H1 (cell line): ENCODE data around the gene TMPRSS13.

Experiments used
- CTCF ChIP-seq, 3 experiments: IDR thresholded peaks; 1 replicate in 2 of 3; 2 replicates in 1 of 3; pipeline versions ENCODE4 v1.5.1 to v1.6.1; 2011; ENCODE audit warnings: low read length in 3 of 3, mild to moderate bottlenecking in 3 of 3, inconsistent platforms in 2 of 3, low read depth in 1 of 3, moderate library complexity in 1 of 3; ENCODE audit not compliant: insufficient read depth in 1 of 3; ENCODE audit errors: control extremely low read depth in 1 of 3
- EP300 ChIP-seq, 2 experiments: IDR thresholded peaks; 1 replicate in 1 of 2; 2 replicates in 1 of 2; pipeline ENCODE4 v1.6.1; 2011 to 2012; ENCODE audit warnings: low read depth in 2 of 2, low read length in 2 of 2, mild to moderate bottlenecking in 2 of 2, borderline replicate concordance in 1 of 2, inconsistent platforms in 1 of 2, moderate library complexity in 1 of 2
- FOSL1 ChIP-seq: IDR thresholded peaks from 2 replicates; pipeline ENCODE4 v1.6.1; 2011; ENCODE audit warnings: mild to moderate bottlenecking, low read depth, low read length, moderate library complexity; ENCODE audit not compliant: insufficient read depth
- GABPA ChIP-seq: IDR thresholded peaks from 2 replicates; pipeline ENCODE4 v1.6.1; 2011; ENCODE audit warnings: mild to moderate bottlenecking, low read length, moderate library complexity, borderline replicate concordance; ENCODE audit not compliant: insufficient read depth
- JUND ChIP-seq: IDR thresholded peaks from 2 replicates; pipeline ENCODE4 v1.6.1; 2011; ENCODE audit warnings: mild to moderate bottlenecking, improper control_type of control experiment, low read length
- POLR2A ChIP-seq, 2 experiments: IDR thresholded peaks; 1 replicate in 1 of 2; 2 replicates in 1 of 2; pipeline ENCODE4 v1.6.1; 2011; ENCODE audit warnings: low read depth in 2 of 2, low read length in 2 of 2, mild to moderate bottlenecking in 2 of 2; ENCODE audit errors: control extremely low read depth in 1 of 2
- POLR2AphosphoS5 ChIP-seq: IDR thresholded peaks from 2 replicates; pipeline ENCODE4 v1.6.1; 2011; ENCODE audit warnings: low read depth, low read length
- RAD21 ChIP-seq, 2 experiments: IDR thresholded peaks in 1 of 2; conservative IDR thresholded peaks in 1 of 2; 2 replicates each; pipeline ENCODE4 v1.6.1; 2011; ENCODE audit warnings: low read depth in 2 of 2, low read length in 2 of 2, improper control_type of control experiment in 1 of 2, inconsistent platforms in 1 of 2, mild to moderate bottlenecking in 1 of 2, moderate library complexity in 1 of 2
- SIN3A ChIP-seq, 2 experiments: IDR thresholded peaks in 1 of 2; conservative IDR thresholded peaks in 1 of 2; 2 replicates each; pipeline ENCODE4 v1.6.1; 2011 to 2012; ENCODE audit warnings: low read length in 2 of 2, improper control_type of control experiment in 1 of 2, low read depth in 1 of 2, mild to moderate bottlenecking in 1 of 2
- TAF1 ChIP-seq: IDR thresholded peaks from 2 replicates; pipeline ENCODE4 v1.6.1; 2011; ENCODE audit warnings: mild to moderate bottlenecking, low read depth, low read length
- TEAD4 ChIP-seq: IDR thresholded peaks from 2 replicates; pipeline ENCODE4 v1.6.1; 2012; ENCODE audit warnings: low read depth, low read length, inconsistent platforms, mixed read lengths
- USF2 ChIP-seq: IDR thresholded peaks from 2 replicates; pipeline ENCODE4 v1.6.1; 2011; ENCODE audit warnings: low read length, improper control_type of control experiment
- TF ChIP-seq, protein P1 (sequence below): IDR thresholded peaks from 2 replicates; pipeline ENCODE4 v1.6.1; 2012; ENCODE audit warnings: inconsistent platforms
- TF ChIP-seq, protein P2 (sequence below): IDR thresholded peaks from 2 replicates; pipeline ENCODE4 v1.6.1; 2012; ENCODE audit warnings: low read length, inconsistent platforms

- TF ChIP-seq FOSL1 (no peak), CTCF (IDR thresholded peaks at IDR 0.05; ENCODE audit: control extremely low read depth in 1 of 3, insufficient read depth in 1 of 3, low read depth in 1 of 3, low read length in 3 of 3) (no peak), POLR2AphosphoS5 (no peak), TEAD4 (no peak), SIN3A (conservative IDR thresholded peaks at IDR 0.05 in 1 of 2, IDR thresholded peaks at IDR 0.05 in 1 of 2; ENCODE audit: low read depth in 1 of 2, low read length in 2 of 2) (no peak), USF2 (no peak), RAD21 (IDR thresholded peaks at IDR 0.05 in 1 of 2, conservative IDR thresholded peaks at IDR 0.05 in 1 of 2; ENCODE audit: low read depth in 2 of 2, low read length in 2 of 2) (no peak), TAF1 (no peak), JUND (no peak), GABPA (no peak), POLR2A (IDR thresholded peaks at IDR 0.05; ENCODE audit: control extremely low read depth in 1 of 2, low read depth in 2 of 2, low read length in 2 of 2) (no peak), EP300 (IDR thresholded peaks at IDR 0.05; ENCODE audit: borderline replicate concordance in 1 of 2, low read depth in 2 of 2, low read length in 2 of 2) (no peak)
- TF ChIP-seq, protein P1, sequence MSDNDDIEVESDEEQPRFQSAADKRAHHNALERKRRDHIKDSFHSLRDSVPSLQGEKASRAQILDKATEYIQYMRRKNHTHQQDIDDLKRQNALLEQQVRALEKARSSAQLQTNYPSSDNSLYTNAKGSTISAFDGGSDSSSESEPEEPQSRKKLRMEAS, result no peak
- TF ChIP-seq, protein P2, sequence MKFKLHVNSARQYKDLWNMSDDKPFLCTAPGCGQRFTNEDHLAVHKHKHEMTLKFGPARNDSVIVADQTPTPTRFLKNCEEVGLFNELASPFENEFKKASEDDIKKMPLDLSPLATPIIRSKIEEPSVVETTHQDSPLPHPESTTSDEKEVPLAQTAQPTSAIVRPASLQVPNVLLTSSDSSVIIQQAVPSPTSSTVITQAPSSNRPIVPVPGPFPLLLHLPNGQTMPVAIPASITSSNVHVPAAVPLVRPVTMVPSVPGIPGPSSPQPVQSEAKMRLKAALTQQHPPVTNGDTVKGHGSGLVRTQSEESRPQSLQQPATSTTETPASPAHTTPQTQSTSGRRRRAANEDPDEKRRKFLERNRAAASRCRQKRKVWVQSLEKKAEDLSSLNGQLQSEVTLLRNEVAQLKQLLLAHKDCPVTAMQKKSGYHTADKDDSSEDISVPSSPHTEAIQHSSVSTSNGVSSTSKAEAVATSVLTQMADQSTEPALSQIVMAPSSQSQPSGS, result no peak
Observed at GRCh38 chr11:117878314-117878938, 50.8 kb downstream of the TMPRSS13 start.
